ENCODE measurements around the gene SOCS7. TPM values are rescaled to one million over a fixed set of nuclear protein-coding genes. Genes with fewer than 3 reads are reported as not detected.

Gene SOCS7
- total and polyA plus RNA-seq, 11 donors = 5.1 to 19.2 (median 14.0) TPM

GRCh38 chr17:38417210-38417951, 65.7 kb downstream of the SOCS7 start:
- no peak overlapping the region for H3K27ac ChIP-seq
- DNase-seq (no peak), ATAC-seq (no peak)
- no peak overlapping the region for H3K4me3 ChIP-seq
- H3K4me1 ChIP-seq = peaks cover 0 to 47% (median 27%) of the 10 kb centered on the region in 12 donors
- peaks cover 0 to 31% (median 19%) of the 10 kb centered on the region in 9 donors for H3K27me3 ChIP-seq
- H3K9me3 ChIP-seq = no peaks in the 10 kb centered on the region
- intact Hi-C loops (cut with DNase I) = no loop called here
- WGBS, 4 donors = 69 to 75% (median 72%) methylated on average over 11 of the region's 11 CpGs
- no peak for TF ChIP-seq POLR2A (IDR thresholded peaks at IDR 0.05)
- TF ChIP-seq, protein P1, sequence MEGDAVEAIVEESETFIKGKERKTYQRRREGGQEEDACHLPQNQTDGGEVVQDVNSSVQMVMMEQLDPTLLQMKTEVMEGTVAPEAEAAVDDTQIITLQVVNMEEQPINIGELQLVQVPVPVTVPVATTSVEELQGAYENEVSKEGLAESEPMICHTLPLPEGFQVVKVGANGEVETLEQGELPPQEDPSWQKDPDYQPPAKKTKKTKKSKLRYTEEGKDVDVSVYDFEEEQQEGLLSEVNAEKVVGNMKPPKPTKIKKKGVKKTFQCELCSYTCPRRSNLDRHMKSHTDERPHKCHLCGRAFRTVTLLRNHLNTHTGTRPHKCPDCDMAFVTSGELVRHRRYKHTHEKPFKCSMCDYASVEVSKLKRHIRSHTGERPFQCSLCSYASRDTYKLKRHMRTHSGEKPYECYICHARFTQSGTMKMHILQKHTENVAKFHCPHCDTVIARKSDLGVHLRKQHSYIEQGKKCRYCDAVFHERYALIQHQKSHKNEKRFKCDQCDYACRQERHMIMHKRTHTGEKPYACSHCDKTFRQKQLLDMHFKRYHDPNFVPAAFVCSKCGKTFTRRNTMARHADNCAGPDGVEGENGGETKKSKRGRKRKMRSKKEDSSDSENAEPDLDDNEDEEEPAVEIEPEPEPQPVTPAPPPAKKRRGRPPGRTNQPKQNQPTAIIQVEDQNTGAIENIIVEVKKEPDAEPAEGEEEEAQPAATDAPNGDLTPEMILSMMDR (IDR thresholded peaks at IDR 0.05) = no peak
- no peaks in the 10 kb centered on the region for H3K36me3 ChIP-seq

GRCh38 chr17:38418062-38418692, 66.5 kb downstream of the SOCS7 start:
- Histone ChIP-seq H3K4me3 (peak overlapping the region in 1 of 12 donors; percentile 56), H3K36me3 (no peaks in the 10 kb centered on the region), H3K27me3 (peaks cover 0 to 31% (median 19%) of the 10 kb centered on the region in 9 donors), H3K27ac (no peak overlapping the region), H3K4me1 (peaks cover 0 to 47% (median 27%) of the 10 kb centered on the region in 12 donors), H3K9me3 (no peaks in the 10 kb centered on the region)
- intact Hi-C loops (cut with DNase I) = no loop called here
- no peak for TF ChIP-seq POLR2A (IDR thresholded peaks at IDR 0.05)
- TF ChIP-seq, protein P1 (IDR thresholded peaks at IDR 0.05) = no peak
- whole genome bisulfite sequencing, 4 donors = 88 to 94% (median 89%) methylated on average over 4 to 7 of the region's 7 CpGs
- ATAC-seq = no peak
- no peak for DNase-seq

- Histone ChIP-seq H3K27me3 (peaks cover 0 to 31% (median 19%) of the 10 kb centered on the region in 9 donors), H3K4me1 (peaks cover 0 to 49% (median 27%) of the 10 kb centered on the region in 12 donors), H3K36me3 (no peaks in the 10 kb centered on the region), H3K4me3 (peak overlapping the region in 10 of 12 donors; percentile 5 to 56 (median 42)), H3K27ac (peak overlapping the region in 1 of 12 donors; percentile 79), H3K9me3 (no peaks in the 10 kb centered on the region)
- DNase-seq = no peak
- WGBS, 4 donors = 3 to 5% (median 4%) methylated on average over 25 to 74 of the region's 78 CpGs
- ATAC-seq = no peak
- TF ChIP-seq, protein P1 (IDR thresholded peaks at IDR 0.05) = no peak
- no peak for TF ChIP-seq POLR2A (IDR thresholded peaks at IDR 0.05)
- intact Hi-C loops (cut with DNase I) = no loop called here
Measured at GRCh38 chr17:38418693-38419507, 67.3 kb downstream of the SOCS7 start.

All from heart left ventricle (tissue), 16 donors.